ENCODE data around the gene CEP70.
A peak's percentile ranks its signal among the peaks of the same experiment; 100 is the strongest.
"Not testable (repeated sequence)": the region's sequence is repeated elsewhere in the genome, so short reads cannot be mapped to it uniquely, and the experiment has no call there.

The CEP70 gene

DNA sequence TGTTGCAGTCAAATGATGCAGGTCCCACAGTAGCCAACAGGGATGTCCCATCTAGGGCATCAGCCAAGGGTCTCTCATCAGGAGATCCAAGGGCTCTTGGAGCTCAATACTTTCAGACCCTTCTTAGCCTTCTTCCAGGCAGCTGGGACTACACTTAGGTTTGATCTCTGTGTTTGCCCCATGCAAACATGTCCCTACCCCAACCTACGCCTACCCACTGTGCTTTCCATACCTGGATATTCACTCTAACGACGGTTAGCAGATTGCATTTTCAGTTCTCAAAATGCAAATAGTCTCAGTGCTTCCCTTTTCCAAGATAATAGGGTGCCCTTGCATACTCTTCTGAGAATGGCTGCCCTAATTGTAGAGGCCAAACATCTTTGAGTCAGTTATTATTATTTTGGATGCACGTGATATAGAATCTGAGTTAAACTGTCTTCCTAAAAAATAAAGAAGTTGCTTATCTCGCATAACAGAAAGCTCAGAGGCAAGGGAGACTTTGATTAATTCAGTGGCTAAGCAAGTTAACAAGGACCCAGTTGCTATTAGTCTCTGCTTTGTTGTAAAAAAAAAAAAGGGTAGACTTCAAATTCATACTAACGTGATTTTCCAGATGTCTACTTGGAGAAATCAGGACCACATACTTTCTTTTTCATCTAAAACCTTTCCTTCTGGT, 1.0 kb upstream of the CEP70 start:
- DNase-seq (ENCODE audit: low read depth): no peak
- H3K4me3 ChIP-seq (ENCODE audit: low read depth, low read length): peak overlapping the region; percentile 74

- H3K4me3 ChIP-seq (ENCODE audit: low read depth, low read length): peak overlapping the region; percentile 74
- no peak for DNase-seq (ENCODE audit: low read depth)
Observed at GRCh38 chr3:138593488-138594149, 441 bp downstream of the CEP70 start.

DNA sequence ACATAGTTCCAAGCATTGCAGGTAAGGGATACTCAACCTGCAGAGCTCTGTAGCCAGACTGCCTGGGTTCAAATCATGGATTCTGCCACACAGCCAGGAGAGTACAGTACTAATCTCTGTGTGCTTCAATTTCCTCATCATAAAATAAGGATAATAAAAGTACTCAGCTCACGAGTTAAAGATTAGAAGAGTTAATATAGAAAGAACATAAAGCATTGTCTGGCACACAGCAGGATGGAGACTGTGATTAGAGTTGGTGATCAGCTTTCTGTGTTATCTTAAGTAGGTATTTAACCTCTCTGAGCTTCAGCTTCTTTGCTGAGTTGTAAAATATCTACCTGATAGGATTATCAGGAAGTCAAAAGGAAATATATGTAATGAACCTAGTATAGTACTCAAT, 2.7 kb downstream of the CEP70 start:
- H3K4me3 ChIP-seq (ENCODE audit: low read depth, low read length): no peak overlapping the region
- no peak for DNase-seq (ENCODE audit: low read depth)

GRCh38 chr3:138588445-138588844, 5.6 kb downstream of the CEP70 start:
- DNase-seq (ENCODE audit: low read depth): no peak

DNA sequence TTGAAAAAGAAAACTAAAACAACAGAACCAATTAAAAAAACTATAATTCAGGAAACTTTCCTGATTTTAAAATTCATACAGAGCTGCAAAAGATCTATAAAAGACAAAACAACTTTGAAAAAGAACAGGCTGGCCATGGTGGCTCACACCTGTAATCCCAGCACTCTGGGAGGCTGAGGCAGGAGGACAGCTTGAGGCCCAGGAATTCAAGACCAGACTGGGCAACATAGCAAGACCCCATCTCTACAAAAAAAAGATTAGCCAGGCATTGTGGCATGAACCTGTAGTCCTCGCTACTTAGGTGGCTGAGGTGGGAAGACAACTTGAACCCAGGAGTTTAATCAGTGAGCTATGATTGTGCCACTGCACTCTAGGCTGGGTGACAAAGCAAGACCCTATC, 6.7 kb downstream of the CEP70 start:
- DNase-seq (ENCODE audit: low read depth): no peak

More at GRCh38 chr3:138588445-138588844, 5.6 kb downstream of the CEP70 start:
- H3K4me3 ChIP-seq (ENCODE audit: low read depth, low read length): no peak overlapping the region

DNA sequence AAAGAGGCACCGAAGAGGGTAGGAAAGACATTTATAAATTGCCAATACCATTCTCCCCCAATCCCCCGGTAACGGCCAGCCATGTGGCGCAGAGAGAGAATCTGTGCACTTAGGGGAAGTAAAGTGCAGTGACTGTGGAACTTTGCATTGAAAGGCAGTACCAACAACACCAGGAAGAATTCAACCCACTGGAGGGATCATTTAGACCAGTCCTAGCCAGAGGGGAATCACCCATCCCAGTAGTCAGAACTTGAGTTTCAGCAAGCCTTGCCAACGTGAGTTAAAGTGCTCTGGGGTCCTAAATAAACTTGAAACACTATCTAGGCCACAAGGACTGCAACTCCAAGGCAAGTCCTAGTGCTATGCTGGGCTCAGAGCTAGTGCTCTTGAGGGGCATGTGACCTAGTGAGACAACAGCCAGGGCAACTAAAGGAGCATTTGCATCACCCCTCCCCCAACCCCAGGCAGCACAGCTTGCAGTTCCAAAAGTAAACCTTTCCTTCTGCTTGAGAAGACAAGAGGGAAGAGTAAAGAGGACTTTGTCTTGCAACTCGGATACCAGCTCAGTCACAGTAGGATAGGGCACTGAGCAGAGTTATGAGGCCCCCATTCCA, 15.0 kb downstream of the CEP70 start:
- no peak overlapping the region for H3K4me3 ChIP-seq (ENCODE audit: low read depth, low read length)
- DNase-seq (ENCODE audit: low read depth): no peak

More for the DNA sequence above, 6.7 kb downstream of the CEP70 start:
- no peak overlapping the region for H3K4me3 ChIP-seq (ENCODE audit: low read depth, low read length)

DNA sequence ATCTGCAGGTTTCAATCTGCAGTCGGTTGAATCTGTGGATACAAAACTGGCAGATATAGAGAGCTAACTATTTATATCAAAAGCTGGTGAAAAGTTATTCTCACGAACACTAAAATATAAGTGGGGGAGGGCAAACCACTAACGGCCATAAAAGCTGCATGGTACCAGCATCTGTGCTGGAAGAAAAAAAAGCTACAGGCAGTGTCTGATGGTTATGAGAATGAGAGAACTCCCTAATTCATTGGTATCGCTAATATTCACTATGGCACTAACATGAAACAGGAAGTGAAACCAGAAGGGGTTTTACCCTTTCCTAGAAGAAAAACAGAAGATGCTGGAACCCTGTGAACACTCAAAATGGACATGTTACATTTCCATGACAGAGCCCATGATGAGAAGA, 15.9 kb downstream of the CEP70 start:
- no peak for DNase-seq (ENCODE audit: low read depth)
- H3K4me3 ChIP-seq (ENCODE audit: low read depth, low read length): no peak overlapping the region

DNA sequence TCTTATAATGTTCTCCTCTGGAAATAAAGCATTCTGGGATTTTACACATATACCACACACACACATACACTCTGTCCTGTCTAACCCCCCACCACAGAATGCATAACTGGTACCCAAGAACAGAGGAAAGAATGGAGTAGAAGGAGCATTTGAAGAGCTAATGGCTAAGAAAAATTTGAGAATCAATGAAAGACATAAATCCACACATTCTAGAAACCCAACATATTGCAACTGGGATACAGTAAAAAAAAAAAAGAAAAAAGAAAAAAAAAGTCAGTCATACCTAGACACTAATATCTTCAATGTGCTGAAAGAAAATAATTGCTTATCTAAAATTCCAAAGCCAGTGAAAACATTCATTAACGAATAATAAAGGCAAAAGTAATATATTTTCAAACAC, 20.9 kb downstream of the CEP70 start:
- DNase-seq (ENCODE audit: low read depth): no peak
- no peak overlapping the region for H3K4me3 ChIP-seq (ENCODE audit: low read depth, low read length)

- DNase-seq (ENCODE audit: low read depth); H3K4me3 ChIP-seq (ENCODE audit: low read depth, low read length): not testable (repeated sequence)
Observed at GRCh38 chr3:138569624-138570023, 24.4 kb downstream of the CEP70 start.

DNA sequence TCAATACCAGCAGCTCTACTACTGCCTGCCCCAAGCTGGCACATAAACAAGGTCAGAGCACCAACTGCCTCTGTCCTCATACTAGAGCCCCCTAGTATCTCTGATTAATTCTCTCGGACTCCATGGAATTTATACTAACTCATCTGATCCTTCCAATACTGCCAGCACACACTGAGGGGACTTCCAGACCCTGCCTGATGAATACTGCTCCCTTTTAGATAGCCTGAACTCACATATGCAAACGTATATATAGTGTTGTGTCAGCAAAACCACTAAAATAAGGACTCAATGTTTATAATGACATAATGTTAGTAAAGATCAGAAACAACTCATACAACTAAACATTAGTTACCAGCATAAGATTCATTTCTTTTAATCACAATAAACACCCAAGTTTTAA, 25.0 kb downstream of the CEP70 start:
- no peak overlapping the region for H3K4me3 ChIP-seq (ENCODE audit: low read depth, low read length)
- no peak for DNase-seq (ENCODE audit: low read depth)

DNA sequence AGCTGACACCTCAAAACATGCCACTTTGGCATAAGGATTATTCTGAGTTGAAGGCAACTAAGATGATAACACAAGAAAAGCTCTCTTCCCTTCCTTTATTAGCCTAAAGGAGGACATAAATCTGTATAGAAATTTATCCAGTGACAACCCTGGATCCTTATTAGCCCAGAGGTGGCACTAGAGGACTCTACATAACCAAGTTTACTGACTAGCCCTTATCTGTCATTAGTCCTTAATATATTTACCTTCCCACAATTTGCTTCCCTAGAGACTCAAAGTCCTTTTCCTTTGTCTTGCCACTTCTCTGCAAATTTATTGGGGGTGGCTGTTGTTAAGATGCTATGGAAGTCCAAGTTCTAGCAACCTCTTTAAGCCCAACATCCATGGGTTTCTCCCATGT, 26.7 kb downstream of the CEP70 start:
- no peak overlapping the region for H3K4me3 ChIP-seq (ENCODE audit: low read depth, low read length)
- DNase-seq (ENCODE audit: low read depth): no peak

- not testable (repeated sequence) for DNase-seq (ENCODE audit: low read depth); H3K4me3 ChIP-seq (ENCODE audit: low read depth, low read length)
Observed at GRCh38 chr3:138566293-138566692, 27.8 kb downstream of the CEP70 start.

DNA sequence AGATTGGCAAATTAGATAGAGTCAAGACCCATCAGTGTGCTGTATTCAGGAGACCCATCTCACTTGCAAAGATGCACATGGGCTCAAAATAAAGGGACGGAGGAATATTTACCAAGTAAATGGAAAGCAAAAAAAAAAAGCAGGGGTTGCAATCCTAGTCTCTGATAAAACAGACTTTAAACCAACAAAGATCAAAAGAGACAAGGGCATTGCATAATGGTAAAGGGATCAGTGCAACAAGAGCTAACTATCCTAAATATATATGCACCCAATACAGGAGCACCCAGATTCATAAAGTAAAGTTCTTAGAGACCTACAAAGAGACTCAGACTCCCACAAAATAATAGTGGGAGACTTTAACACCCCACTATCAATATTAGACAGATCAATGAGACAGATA, 31.2 kb downstream of the CEP70 start:
- not testable (repeated sequence) for H3K4me3 ChIP-seq (ENCODE audit: low read depth, low read length); DNase-seq (ENCODE audit: low read depth)

- no peak overlapping the region for H3K4me3 ChIP-seq (ENCODE audit: low read depth, low read length)
- DNase-seq (ENCODE audit: low read depth): no peak
Observed at GRCh38 chr3:138560501-138560900, 33.6 kb downstream of the CEP70 start.

GRCh38 chr3:138559134-138559533, 34.9 kb downstream of the CEP70 start:
- H3K4me3 ChIP-seq (ENCODE audit: low read depth, low read length): no peak overlapping the region
- DNase-seq (ENCODE audit: low read depth): no peak

DNA sequence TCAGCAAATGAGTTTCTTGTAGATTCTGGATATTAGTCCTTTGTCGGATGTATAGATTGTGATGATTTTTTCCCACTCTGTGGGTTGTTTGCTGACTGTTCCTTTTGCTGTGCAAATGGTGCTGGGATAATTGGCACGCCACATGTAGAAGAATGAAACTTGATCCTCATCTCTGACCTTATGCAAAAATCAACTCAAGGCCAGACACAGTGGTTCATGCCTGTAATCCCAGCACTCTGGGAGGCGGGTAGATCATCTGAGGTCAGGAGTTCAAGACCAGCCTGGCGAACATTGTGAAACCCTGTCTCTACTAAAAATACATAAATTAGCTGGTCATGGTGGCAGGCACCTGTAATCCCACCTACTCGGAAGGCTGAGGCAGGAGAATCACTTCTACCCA, 39.3 kb downstream of the CEP70 start:
- DNase-seq (ENCODE audit: low read depth); H3K4me3 ChIP-seq (ENCODE audit: low read depth, low read length): not testable (repeated sequence)

DNA sequence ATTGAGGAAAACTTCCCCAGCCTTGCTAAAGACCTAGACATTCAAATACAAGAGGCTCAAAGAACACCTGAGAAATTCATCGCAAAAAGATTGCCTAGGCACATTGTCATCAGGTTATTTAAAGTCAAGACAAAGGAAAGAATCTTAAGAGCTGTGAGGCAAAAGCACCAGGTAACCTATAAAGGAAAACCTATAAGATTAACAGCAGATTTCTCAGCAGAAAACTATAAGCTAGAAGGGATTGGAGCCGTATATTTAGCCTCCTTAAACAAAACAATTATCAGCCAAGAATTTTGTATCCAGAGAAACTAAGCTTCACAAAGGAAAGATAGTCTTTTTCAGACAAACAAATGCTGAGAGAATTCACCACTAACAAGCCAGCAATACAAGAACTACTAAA, 43.1 kb downstream of the CEP70 start:
- not testable (repeated sequence) for H3K4me3 ChIP-seq (ENCODE audit: low read depth, low read length)

GRCh38 chr3:138549179-138549977, 44.7 kb downstream of the CEP70 start:
- H3K4me3 ChIP-seq (ENCODE audit: low read depth, low read length): no peak overlapping the region
- DNase-seq (ENCODE audit: low read depth): no peak

More for the DNA sequence above, 43.1 kb downstream of the CEP70 start:
- DNase-seq (ENCODE audit: low read depth): not testable (repeated sequence)

GRCh38 chr3:138547342-138547975, 46.6 kb downstream of the CEP70 start:
- no peak for DNase-seq (ENCODE audit: low read depth)
- H3K4me3 ChIP-seq (ENCODE audit: low read depth, low read length): no peak overlapping the region

GRCh38 chr3:138544546-138544945, 49.5 kb downstream of the CEP70 start:
- no peak overlapping the region for H3K4me3 ChIP-seq (ENCODE audit: low read depth, low read length)
- DNase-seq (ENCODE audit: low read depth): no peak

Data from skeletal muscle cell (primary cell).